ENCODE measurements around the gene ALOXE3.

- TF ChIP-seq, protein P1, sequence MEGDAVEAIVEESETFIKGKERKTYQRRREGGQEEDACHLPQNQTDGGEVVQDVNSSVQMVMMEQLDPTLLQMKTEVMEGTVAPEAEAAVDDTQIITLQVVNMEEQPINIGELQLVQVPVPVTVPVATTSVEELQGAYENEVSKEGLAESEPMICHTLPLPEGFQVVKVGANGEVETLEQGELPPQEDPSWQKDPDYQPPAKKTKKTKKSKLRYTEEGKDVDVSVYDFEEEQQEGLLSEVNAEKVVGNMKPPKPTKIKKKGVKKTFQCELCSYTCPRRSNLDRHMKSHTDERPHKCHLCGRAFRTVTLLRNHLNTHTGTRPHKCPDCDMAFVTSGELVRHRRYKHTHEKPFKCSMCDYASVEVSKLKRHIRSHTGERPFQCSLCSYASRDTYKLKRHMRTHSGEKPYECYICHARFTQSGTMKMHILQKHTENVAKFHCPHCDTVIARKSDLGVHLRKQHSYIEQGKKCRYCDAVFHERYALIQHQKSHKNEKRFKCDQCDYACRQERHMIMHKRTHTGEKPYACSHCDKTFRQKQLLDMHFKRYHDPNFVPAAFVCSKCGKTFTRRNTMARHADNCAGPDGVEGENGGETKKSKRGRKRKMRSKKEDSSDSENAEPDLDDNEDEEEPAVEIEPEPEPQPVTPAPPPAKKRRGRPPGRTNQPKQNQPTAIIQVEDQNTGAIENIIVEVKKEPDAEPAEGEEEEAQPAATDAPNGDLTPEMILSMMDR (IDR thresholded peaks at IDR 0.05; ENCODE audit: low read length) = no peak
- no peak for TF ChIP-seq EZH2 (IDR thresholded peaks at IDR 0.05; ENCODE audit: borderline replicate concordance, low read length)
Observed at GRCh38 chr17:8142887-8143580, 24.7 kb upstream of the ALOXE3 start.
